Measurements from ENCODE around the gene BTBD9.
"Not testable (repeated sequence)": the region's sequence is repeated elsewhere in the genome, so short reads cannot be mapped to it uniquely, and the experiment has no call there.

Gene BTBD9

GRCh38 chr6:38127284-38127683, 512.4 kb downstream of the BTBD9 start:
- no peaks in the 10 kb centered on the region for H3K27me3 Mint-ChIP-seq
- no peaks in the 10 kb centered on the region for H3K9me3 Mint-ChIP-seq (ENCODE audit: low read depth)
- peaks cover 38% of the 10 kb centered on the region for H3K36me3 Mint-ChIP-seq
- no peak overlapping the region for H3K4me3 Mint-ChIP-seq
- H3K4me1 Mint-ChIP-seq (ENCODE audit: low read depth): peaks cover 38% of the 10 kb centered on the region
- H3K27ac Mint-ChIP-seq: no peak overlapping the region

GRCh38 chr6:38124224-38124926, 515.4 kb downstream of the BTBD9 start:
- H3K4me3 Mint-ChIP-seq; H3K27ac Mint-ChIP-seq; H3K27me3 Mint-ChIP-seq; H3K9me3 Mint-ChIP-seq (ENCODE audit: low read depth): not testable (repeated sequence)
- peaks cover 13% of the 10 kb centered on the region for H3K4me1 Mint-ChIP-seq (ENCODE audit: low read depth)
- peaks cover 53% of the 10 kb centered on the region for H3K36me3 Mint-ChIP-seq

- Mint-ChIP-seq H3K9me3 (ENCODE audit: low read depth) (no peaks in the 10 kb centered on the region), H3K36me3 (peaks cover 34% of the 10 kb centered on the region), H3K4me1 (ENCODE audit: low read depth) (peaks cover 6% of the 10 kb centered on the region), H3K4me3 (no peak overlapping the region), H3K27ac (no peak overlapping the region), H3K27me3 (no peaks in the 10 kb centered on the region)
These were observed 520.2 kb downstream of the BTBD9 start for GRCh38 chr6:38119516-38119915.

- H3K4me1 Mint-ChIP-seq (ENCODE audit: low read depth): peaks cover 6% of the 10 kb centered on the region
- H3K4me3 Mint-ChIP-seq: no peak overlapping the region
- peaks cover 34% of the 10 kb centered on the region for H3K36me3 Mint-ChIP-seq
- no peaks in the 10 kb centered on the region for H3K9me3 Mint-ChIP-seq (ENCODE audit: low read depth)
- H3K27ac Mint-ChIP-seq: no peak overlapping the region
- no peaks in the 10 kb centered on the region for H3K27me3 Mint-ChIP-seq
These were observed 520.9 kb downstream of the BTBD9 start for GRCh38 chr6:38118791-38119365.

Data from activated naive CD8-positive, alpha-beta T cell (primary cell).